Gastrocnemius medialis (tissue), 4 donors: ENCODE measurements around the gene TDRD7. TPM values are rescaled to one million over a fixed set of nuclear protein-coding genes. Genes with fewer than 3 reads are reported as not detected.

Experiments used
- ATAC-seq, 2 donors: fragments of 150-250 bp; one replicate each; pipeline ENCODE4 v1.9.1; 2016
- DNase-seq, 2 donors: peaks; one replicate each; pipeline ENCODE4 v3.0.0-alpha.2; 2019
- H3K27ac ChIP-seq, 4 donors: fragments of 200-600 bp; sonication (generic); 1 replicate in 1 of 4; 2 replicates in 3 of 4; pipeline ENCODE4 v1.5.1; 2016 to 2018; ENCODE audit warnings: mild to moderate bottlenecking in 2 of 4, moderate library complexity in 1 of 4
- H3K27me3 ChIP-seq, 3 donors: fragments of 200-600 bp; sonication (generic) in 2 of 3; 1 replicate in 1 of 3; 2 replicates in 2 of 3; pipeline versions ENCODE4 v1.5.1 to v1.6.0; 2016 to 2019; ENCODE audit warnings: mild to moderate bottlenecking in 1 of 3, moderate library complexity in 1 of 3
- H3K36me3 ChIP-seq, 2 donors: fragments of 200-600 bp; sonication (generic) in 1 of 2; one replicate each; pipeline ENCODE4 v1.5.1; 2017 to 2018
- H3K4me1 ChIP-seq, 2 donors: fragments of 200-600 bp; sonication (generic) in 1 of 2; one replicate each; pipeline ENCODE4 v1.5.1; 2016 to 2017; ENCODE audit warnings: mild to moderate bottlenecking in 2 of 2
- H3K4me3 ChIP-seq, 4 donors: fragments of 200-600 bp; sonication (generic) in 3 of 4; 1 replicate in 1 of 4; 2 replicates in 3 of 4; pipeline ENCODE4 v1.5.1; 2016 to 2019; ENCODE audit warnings: mild to moderate bottlenecking in 2 of 4
- H3K9me3 ChIP-seq, 3 donors: fragments of 200-600 bp; sonication (generic) in 2 of 3; 1 replicate in 1 of 3; 2 replicates in 2 of 3; pipeline ENCODE4 v1.5.1; 2016 to 2019
- POLR2A ChIP-seq, 2 donors: fragments of 450-650 bp; IDR thresholded peaks; one replicate each; pipeline ENCODE4 v1.6.1; 2017; ENCODE audit warnings: antibody characterized with exemption in 2 of 2, mild to moderate bottlenecking in 2 of 2, moderate library complexity in 2 of 2
- in situ Hi-C, 4 donors: fragments of 200-750 bp; cut with MboI; loops; one replicate each; pipeline versions ENCODE4 v1.15.0 to v1.8.0; 2017; ENCODE audit warnings: low sequenced_read_pairs in 4 of 4
- intact Hi-C: fragments of 100-400 bp; cut with DNase I; formaldehyde crosslinking; loops from one replicate; pipeline ENCODE4 v1.15.1; 2023; ENCODE audit warnings: low total_unique reads
- total RNA-seq, 4 donors: library from RNA; depleted of rRNA; stranded (reverse); fragments of >200 nt; gene quantifications; one replicate each; pipeline versions ENCODE4 v1.1.0 to v1.2.3, GENCODE V29; 2016
- TF ChIP-seq, protein P1 (sequence below), 5 experiments: fragments of 450-650 bp in 3 of 5; fragments of 200-600 bp in 2 of 5; sonication (generic) in 2 of 5; IDR thresholded peaks in 4 of 5; conservative IDR thresholded peaks in 1 of 5; 1 replicate in 4 of 5; 2 replicates in 1 of 5; pipeline ENCODE4 v1.5.1; 2016 to 2019; ENCODE audit warnings: antibody characterized with exemption in 5 of 5, mild to moderate bottlenecking in 3 of 5, moderate library complexity in 3 of 5

Gene TDRD7
- total RNA-seq, 4 donors from 2014 or later = 2.9 to 5.7 (median 3.5) TPM

GRCh38 chr9:97468658-97469448 is 57.0 kb downstream of the TDRD7 start:
- no peaks in the 10 kb centered on the region for H3K36me3 ChIP-seq
- no peaks in the 10 kb centered on the region for H3K9me3 ChIP-seq
- intact Hi-C loops = loop anchor here (1.0 kb wide), 3 partner anchors 32 to 146 kb away; partner anchors contain the start of gene TMOD1
- DNase-seq (peak; percentile 76 to 89), ATAC-seq (peak; percentile 99 to 100)
- in situ Hi-C loops = loop anchor here (5.0 to 25.0 kb wide), 2 partner anchors 148 to 443 kb away; partner anchors contain the start of gene TRMO (in 1 of the 4)
- TF ChIP-seq, protein P1, sequence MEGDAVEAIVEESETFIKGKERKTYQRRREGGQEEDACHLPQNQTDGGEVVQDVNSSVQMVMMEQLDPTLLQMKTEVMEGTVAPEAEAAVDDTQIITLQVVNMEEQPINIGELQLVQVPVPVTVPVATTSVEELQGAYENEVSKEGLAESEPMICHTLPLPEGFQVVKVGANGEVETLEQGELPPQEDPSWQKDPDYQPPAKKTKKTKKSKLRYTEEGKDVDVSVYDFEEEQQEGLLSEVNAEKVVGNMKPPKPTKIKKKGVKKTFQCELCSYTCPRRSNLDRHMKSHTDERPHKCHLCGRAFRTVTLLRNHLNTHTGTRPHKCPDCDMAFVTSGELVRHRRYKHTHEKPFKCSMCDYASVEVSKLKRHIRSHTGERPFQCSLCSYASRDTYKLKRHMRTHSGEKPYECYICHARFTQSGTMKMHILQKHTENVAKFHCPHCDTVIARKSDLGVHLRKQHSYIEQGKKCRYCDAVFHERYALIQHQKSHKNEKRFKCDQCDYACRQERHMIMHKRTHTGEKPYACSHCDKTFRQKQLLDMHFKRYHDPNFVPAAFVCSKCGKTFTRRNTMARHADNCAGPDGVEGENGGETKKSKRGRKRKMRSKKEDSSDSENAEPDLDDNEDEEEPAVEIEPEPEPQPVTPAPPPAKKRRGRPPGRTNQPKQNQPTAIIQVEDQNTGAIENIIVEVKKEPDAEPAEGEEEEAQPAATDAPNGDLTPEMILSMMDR (IDR thresholded peaks at IDR 0.05 in 4 of 5, conservative IDR thresholded peaks at IDR 0.05 in 1 of 5) = peak; percentile 88 to 93 (median 90)
- no peak for TF ChIP-seq POLR2A (IDR thresholded peaks at IDR 0.05)
- H3K27me3 ChIP-seq = no peaks in the 10 kb centered on the region
- peaks cover 7 to 17% of the 10 kb centered on the region in 2 donors for H3K4me1 ChIP-seq
- H3K4me3 ChIP-seq = no peak overlapping the region
- H3K27ac ChIP-seq = peak overlapping the region; percentile 75 to 84 (median 79)

- Histone ChIP-seq H3K27me3 (no peaks in the 10 kb centered on the region), H3K36me3 (no peaks in the 10 kb centered on the region), H3K4me1 (peaks cover 7 to 22% of the 10 kb centered on the region in 2 donors), H3K27ac (peak overlapping the region; percentile 75 to 84 (median 79)), H3K4me3 (no peak overlapping the region), H3K9me3 (no peaks in the 10 kb centered on the region)
- no peak for TF ChIP-seq POLR2A (IDR thresholded peaks at IDR 0.05)
- TF ChIP-seq, protein P1 (IDR thresholded peaks at IDR 0.05 in 4 of 5, conservative IDR thresholded peaks at IDR 0.05 in 1 of 5) = peak; percentile 21 to 50 (median 40)
- intact Hi-C loops = loop anchor here (5.0 kb wide), 1 partner anchor 227 kb away; the partner anchor contains the start of gene XPA
- in situ Hi-C loops = loop anchor here in 1 of 4 donors (25.0 kb wide), 1 partner anchor 442 kb away; the partner anchor contains the start of gene TRMO
- ATAC-seq (peak; percentile 28), DNase-seq (peak in 1 of 2 donors; percentile 38)
Observed at GRCh38 chr9:97470076-97470475, 58.2 kb downstream of the TDRD7 start.

DNA sequence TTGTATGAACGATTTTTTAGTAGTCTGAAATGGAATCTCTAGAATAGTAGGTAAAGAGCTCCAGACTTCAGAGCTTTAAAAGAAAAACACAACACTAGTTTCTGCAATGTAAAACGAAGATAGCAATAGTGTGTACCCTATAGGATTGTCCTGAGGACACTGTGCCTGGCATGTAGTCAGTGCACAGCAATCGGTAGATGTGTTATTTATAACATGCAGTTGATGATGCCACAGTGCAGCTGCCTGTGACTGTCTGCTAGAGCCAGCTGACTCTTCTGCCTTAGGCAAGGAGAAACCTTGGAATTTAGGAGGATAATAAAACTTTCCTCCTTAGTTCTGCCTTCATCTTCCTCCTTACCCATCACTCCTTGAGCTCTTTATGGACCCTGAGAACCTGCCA is 61.8 kb downstream of the TDRD7 start:
- in situ Hi-C loops = loop anchor here in 1 of 4 donors (25.0 kb wide), 1 partner anchor 439 kb away; the partner anchor contains the start of gene TRMO

GRCh38 chr9:97474372-97474925 is 62.6 kb downstream of the TDRD7 start:
- Histone ChIP-seq H3K36me3 (no peaks in the 10 kb centered on the region), H3K4me3 (no peak overlapping the region), H3K27ac (peak overlapping the region; percentile 10 to 68 (median 52)), H3K9me3 (no peaks in the 10 kb centered on the region), H3K27me3 (no peaks in the 10 kb centered on the region), H3K4me1 (peaks cover 0 to 19% of the 10 kb centered on the region in 2 donors)
- DNase-seq (no peak), ATAC-seq (no peak)
- in situ Hi-C loops = loop anchor here in 1 of 4 donors (25.0 kb wide), 1 partner anchor 438 kb away; the partner anchor contains the start of gene TRMO
- intact Hi-C loops = loop anchor here (5.0 kb wide), 1 partner anchor 223 kb away; the partner anchor contains the start of gene XPA
- TF ChIP-seq, protein P1 (IDR thresholded peaks at IDR 0.05 in 4 of 5, conservative IDR thresholded peaks at IDR 0.05 in 1 of 5) = no peak
- TF ChIP-seq POLR2A (IDR thresholded peaks at IDR 0.05) = no peak

More for the DNA sequence above, 61.8 kb downstream of the TDRD7 start:
- Histone ChIP-seq H3K27ac (peak overlapping the region; percentile 10 to 68 (median 52)), H3K9me3 (no peaks in the 10 kb centered on the region), H3K27me3 (no peaks in the 10 kb centered on the region), H3K36me3 (no peaks in the 10 kb centered on the region), H3K4me1 (peaks cover 7 to 26% of the 10 kb centered on the region in 2 donors), H3K4me3 (no peak overlapping the region)
- DNase-seq (peak; percentile 58 to 72), ATAC-seq (peak; percentile 92 to 94)
- no peak for TF ChIP-seq POLR2A (IDR thresholded peaks at IDR 0.05)
- TF ChIP-seq, protein P1 (IDR thresholded peaks at IDR 0.05 in 4 of 5, conservative IDR thresholded peaks at IDR 0.05 in 1 of 5) = no peak
- intact Hi-C loops = loop anchor here (5.0 kb wide), 1 partner anchor 224 kb away; the partner anchor contains the start of gene XPA
